ENCODE data around the gene TPM1. TPM values are rescaled to one million over a fixed set of nuclear protein-coding genes. Genes with fewer than 3 reads are reported as not detected.
"Not testable (repeated sequence)": the region's sequence is repeated elsewhere in the genome, so short reads cannot be mapped to it uniquely, and the experiment has no call there.

The TPM1 gene
- total and polyA plus RNA-seq, 7 experiments from 2014 or later, result 6.0 to 24.7 (median 12.9) TPM

DNA sequence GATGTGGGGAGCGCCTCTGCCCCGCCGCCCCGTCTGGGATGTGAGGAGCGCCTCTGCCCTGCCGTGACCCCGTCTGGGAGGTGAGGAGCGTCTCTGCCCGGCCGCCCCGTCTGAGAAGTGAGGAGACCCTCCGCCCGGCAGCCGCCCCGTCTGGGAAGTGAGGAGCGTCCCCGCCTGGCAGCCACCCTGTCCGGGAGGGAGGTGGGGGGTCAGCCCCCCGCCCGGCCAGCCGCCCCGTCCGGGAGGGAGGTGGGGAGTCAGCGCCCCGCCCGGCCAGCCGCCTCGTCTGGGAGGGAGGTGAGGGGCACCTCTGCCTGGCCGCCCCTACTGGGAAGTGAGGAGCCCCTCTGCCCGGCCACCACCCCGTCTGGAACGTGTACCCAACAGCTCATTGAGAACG is 56.4 kb downstream of the TPM1 start:
- H3K4me1 Mint-ChIP-seq; H3K27me3 Mint-ChIP-seq; H3K27ac Mint-ChIP-seq; H3K9me3 ChIP-seq (ENCODE audit: control insufficient read depth in 2 of 3, low read length in 3 of 3); H3K4me3 Mint-ChIP-seq; ATAC-seq; H3K4me1 ChIP-seq (ENCODE audit: control insufficient read depth in 2 of 2, insufficient read depth in 2 of 2, low read length in 2 of 2); H3K36me3 ChIP-seq (ENCODE audit: control insufficient read depth in 2 of 3, insufficient read depth in 3 of 3, low read length in 3 of 3); H3K36me3 Mint-ChIP-seq; DNase-seq; H3K27ac ChIP-seq (ENCODE audit: low read depth, low read length); H3K4me3 ChIP-seq (ENCODE audit: low read length); H3K27me3 ChIP-seq (ENCODE audit: control insufficient read depth in 2 of 2, insufficient read depth in 2 of 2, low read length in 2 of 2); POLR2A ChIA-PET; intact Hi-C loops (cut with micrococcal nuclease); H3K9me3 Mint-ChIP-seq; CTCF ChIA-PET: not testable (repeated sequence)

DNA sequence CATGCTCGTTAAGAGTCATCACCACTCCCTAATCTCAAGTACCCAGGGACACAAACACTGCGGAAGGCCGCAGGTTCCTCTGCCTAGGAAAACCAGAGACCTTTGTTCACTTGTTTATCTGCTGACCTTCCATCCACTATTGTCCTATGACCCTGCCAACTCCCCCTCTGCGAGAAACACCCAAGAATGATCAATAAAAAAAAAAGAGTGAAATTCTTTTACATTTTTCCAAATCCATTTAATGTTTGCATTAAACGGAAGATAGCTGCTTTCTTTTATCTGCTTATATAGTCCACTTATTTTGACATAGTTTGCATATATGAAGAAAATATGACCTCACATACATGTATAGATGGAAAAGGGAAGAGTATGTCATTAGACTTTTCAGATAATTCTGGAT is 57.0 kb downstream of the TPM1 start:
- DNase-seq; H3K4me3 Mint-ChIP-seq; ATAC-seq; H3K4me3 ChIP-seq (ENCODE audit: low read length); H3K27me3 ChIP-seq (ENCODE audit: control insufficient read depth in 2 of 2, insufficient read depth in 2 of 2, low read length in 2 of 2); H3K4me1 Mint-ChIP-seq; H3K9me3 ChIP-seq (ENCODE audit: control insufficient read depth in 2 of 3, low read length in 3 of 3); intact Hi-C loops (cut with micrococcal nuclease); H3K36me3 ChIP-seq (ENCODE audit: control insufficient read depth in 2 of 3, insufficient read depth in 3 of 3, low read length in 3 of 3); H3K36me3 Mint-ChIP-seq; H3K27ac Mint-ChIP-seq; H3K9me3 Mint-ChIP-seq; H3K27ac ChIP-seq (ENCODE audit: low read depth, low read length); H3K4me1 ChIP-seq (ENCODE audit: control insufficient read depth in 2 of 2, insufficient read depth in 2 of 2, low read length in 2 of 2): not testable (repeated sequence)
- ChIA-PET CTCF (interaction anchor here (0.7 kb wide), 1 partner anchor 65 kb away, joined by 3 read pairs; no protein-coding TSS in a partner anchor), POLR2A (interaction anchor here (0.6 kb wide), 1 partner anchor 175 kb away, joined by 3 read pairs; no protein-coding TSS in a partner anchor)
- H3K27me3 Mint-ChIP-seq, result peaks cover 0 to 11% (median 0%) of the 10 kb centered on the region in 5 donors

DNA sequence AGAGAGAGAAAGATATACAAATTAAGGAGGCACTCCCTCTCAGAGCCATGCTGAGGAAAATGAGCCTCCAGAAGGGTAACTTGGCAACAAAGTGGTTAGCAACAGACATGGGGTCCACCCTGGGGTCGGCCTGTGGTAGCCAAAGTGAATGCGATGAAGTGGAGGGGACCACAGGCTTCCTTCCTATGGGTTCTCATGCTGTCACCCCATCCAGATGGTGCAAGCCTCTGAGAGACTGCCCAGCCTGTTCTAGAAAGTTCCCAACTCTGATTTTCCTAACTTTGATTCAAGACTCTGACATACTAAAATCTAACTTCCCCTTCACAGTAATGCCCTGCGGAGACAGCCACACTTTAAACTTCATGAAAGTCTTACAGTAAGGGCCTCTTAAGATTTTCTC is 60.9 kb downstream of the TPM1 start:
- Histone ChIP-seq H3K27me3 (ENCODE audit: control insufficient read depth in 2 of 2, insufficient read depth in 2 of 2, low read length in 2 of 2) (no peaks in the 10 kb centered on the region), H3K9me3 (ENCODE audit: control insufficient read depth in 2 of 3, low read length in 3 of 3) (no peaks in the 10 kb centered on the region), H3K27ac (ENCODE audit: low read depth, low read length) (no peak overlapping the region), H3K36me3 (ENCODE audit: control insufficient read depth in 2 of 3, insufficient read depth in 3 of 3, low read length in 3 of 3) (no peaks in the 10 kb centered on the region), H3K4me1 (ENCODE audit: control insufficient read depth in 2 of 2, insufficient read depth in 2 of 2, low read length in 2 of 2) (no peaks in the 10 kb centered on the region), H3K4me3 (ENCODE audit: low read length) (no peak overlapping the region)
- intact Hi-C loops (cut with micrococcal nuclease), result no loop called here
- ChIA-PET POLR2A (no interaction called here), CTCF (no interaction called here)
- DNase-seq (no peak), ATAC-seq (no peak)
- no peaks in the 10 kb centered on the region for H3K36me3 Mint-ChIP-seq
- no peak overlapping the region for H3K4me3 Mint-ChIP-seq
- H3K27ac Mint-ChIP-seq, result no peak overlapping the region
- peaks cover 4 to 15% (median 5%) of the 10 kb centered on the region in 5 donors for H3K27me3 Mint-ChIP-seq
- H3K9me3 Mint-ChIP-seq, result peaks cover 0 to 4% (median 0%) of the 10 kb centered on the region in 11 donors
- H3K4me1 Mint-ChIP-seq, result peaks cover 0 to 2% (median 0%) of the 10 kb centered on the region in 7 donors

DNA sequence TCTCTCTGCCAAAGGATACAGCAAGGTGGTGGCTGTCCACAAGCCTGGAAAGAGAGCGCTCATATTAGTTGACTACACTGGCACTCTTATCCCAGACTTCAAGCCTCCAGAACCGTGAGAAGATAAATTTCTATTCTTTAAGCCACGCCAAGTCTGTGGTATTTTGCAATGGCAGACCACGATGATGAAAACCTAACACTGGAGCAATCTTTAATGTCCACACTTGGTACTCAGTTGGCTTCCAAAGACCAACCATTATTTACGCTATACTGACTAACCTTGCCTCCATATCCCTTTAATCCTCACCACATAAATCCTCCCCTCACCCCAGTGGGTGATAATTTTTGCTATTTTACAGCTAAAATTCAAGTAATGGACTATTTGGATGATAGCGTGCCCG is 62.2 kb downstream of the TPM1 start:
- Mint-ChIP-seq H3K4me1 (peaks cover 0 to 2% (median 0%) of the 10 kb centered on the region in 7 donors), H3K27ac (no peak overlapping the region), H3K36me3 (no peaks in the 10 kb centered on the region), H3K9me3 (peaks cover 0 to 3% (median 0%) of the 10 kb centered on the region in 11 donors), H3K27me3 (peaks cover 4 to 25% (median 5%) of the 10 kb centered on the region in 5 donors), H3K4me3 (no peak overlapping the region)
- H3K36me3 ChIP-seq (ENCODE audit: control insufficient read depth in 2 of 3, insufficient read depth in 3 of 3, low read length in 3 of 3), result no peaks in the 10 kb centered on the region
- ChIA-PET CTCF (no interaction called here), POLR2A (no interaction called here)
- ATAC-seq (no peak), DNase-seq (no peak)
- no peak overlapping the region for H3K27ac ChIP-seq (ENCODE audit: low read depth, low read length)
- H3K27me3 ChIP-seq (ENCODE audit: control insufficient read depth in 2 of 2, insufficient read depth in 2 of 2, low read length in 2 of 2), result no peaks in the 10 kb centered on the region
- H3K4me3 ChIP-seq (ENCODE audit: low read length), result no peak overlapping the region
- no peaks in the 10 kb centered on the region for H3K4me1 ChIP-seq (ENCODE audit: control insufficient read depth in 2 of 2, insufficient read depth in 2 of 2, low read length in 2 of 2)
- intact Hi-C loops (cut with micrococcal nuclease), result no loop called here
- H3K9me3 ChIP-seq (ENCODE audit: control insufficient read depth in 2 of 3, low read length in 3 of 3), result no peaks in the 10 kb centered on the region

DNA sequence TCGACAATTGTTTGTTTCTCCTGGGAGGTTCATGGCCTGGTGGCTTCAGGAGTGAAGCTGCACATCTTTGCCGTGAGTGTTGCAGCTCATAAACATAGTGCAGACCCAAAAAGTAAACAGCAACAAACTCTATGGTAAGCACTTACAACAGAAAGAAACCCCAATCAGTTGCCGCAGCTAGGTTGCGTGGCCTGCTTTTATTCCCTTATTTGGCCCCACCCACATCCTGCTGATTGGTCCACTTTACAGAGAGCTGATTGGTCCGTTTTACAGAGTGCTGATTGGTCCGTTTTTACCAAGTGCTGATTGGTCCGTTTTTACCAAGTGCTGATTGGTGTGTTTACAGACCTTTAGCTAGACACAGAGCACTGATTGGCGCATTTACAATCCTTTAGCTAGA is 62.8 kb downstream of the TPM1 start:
- POLR2A ChIA-PET; H3K9me3 Mint-ChIP-seq; DNase-seq; CTCF ChIA-PET; H3K36me3 ChIP-seq (ENCODE audit: control insufficient read depth in 2 of 3, insufficient read depth in 3 of 3, low read length in 3 of 3); H3K9me3 ChIP-seq (ENCODE audit: control insufficient read depth in 2 of 3, low read length in 3 of 3); H3K27ac Mint-ChIP-seq; H3K36me3 Mint-ChIP-seq; H3K27me3 ChIP-seq (ENCODE audit: control insufficient read depth in 2 of 2, insufficient read depth in 2 of 2, low read length in 2 of 2); H3K4me3 Mint-ChIP-seq; ATAC-seq; H3K4me1 Mint-ChIP-seq; intact Hi-C loops (cut with micrococcal nuclease); H3K4me3 ChIP-seq (ENCODE audit: low read length); H3K27ac ChIP-seq (ENCODE audit: low read depth, low read length); H3K4me1 ChIP-seq (ENCODE audit: control insufficient read depth in 2 of 2, insufficient read depth in 2 of 2, low read length in 2 of 2): not testable (repeated sequence)
- H3K27me3 Mint-ChIP-seq, result peaks cover 4 to 27% (median 5%) of the 10 kb centered on the region in 5 donors

DNA sequence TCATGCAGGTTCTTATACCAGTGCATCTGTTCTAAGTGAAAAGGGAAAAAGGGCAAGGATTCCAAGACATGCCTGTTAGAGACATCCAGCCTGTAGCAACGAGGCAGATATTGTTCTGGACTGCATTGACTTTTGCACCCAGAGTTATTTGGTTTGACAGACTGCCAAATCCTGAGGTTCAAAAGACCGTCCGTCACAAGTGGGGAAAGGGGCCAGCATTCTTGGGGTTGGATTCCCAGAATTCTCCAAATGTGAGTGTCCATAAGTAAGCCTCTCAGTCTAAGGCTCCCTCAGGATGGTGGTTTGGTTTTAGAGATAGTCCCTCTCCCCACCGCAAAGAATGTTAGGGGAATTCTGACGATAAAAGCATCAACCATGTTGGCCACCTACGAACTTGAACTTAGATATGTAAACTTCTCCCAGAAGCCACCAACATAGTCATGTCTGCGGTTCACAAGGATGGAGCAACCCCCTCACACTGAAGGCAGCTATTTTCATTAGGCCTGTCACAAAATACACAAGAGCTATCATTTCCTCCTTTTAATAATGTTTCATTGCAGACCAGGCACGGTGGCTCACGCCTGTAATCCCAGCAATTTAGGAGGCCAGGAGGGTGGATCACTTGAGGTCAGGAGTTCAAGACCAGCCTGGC is 65.5 kb downstream of the TPM1 start:
- peaks cover 0 to 3% (median 0%) of the 10 kb centered on the region in 11 donors for H3K9me3 Mint-ChIP-seq
- H3K27ac Mint-ChIP-seq, result no peak overlapping the region
- H3K4me1 Mint-ChIP-seq, result peaks cover 0 to 2% (median 0%) of the 10 kb centered on the region in 7 donors
- Histone ChIP-seq H3K4me1 (ENCODE audit: control insufficient read depth in 2 of 2, insufficient read depth in 2 of 2, low read length in 2 of 2) (no peaks in the 10 kb centered on the region), H3K27ac (ENCODE audit: low read depth, low read length) (no peak overlapping the region), H3K36me3 (ENCODE audit: control insufficient read depth in 2 of 3, insufficient read depth in 3 of 3, low read length in 3 of 3) (no peaks in the 10 kb centered on the region), H3K9me3 (ENCODE audit: control insufficient read depth in 2 of 3, low read length in 3 of 3) (no peaks in the 10 kb centered on the region), H3K4me3 (ENCODE audit: low read length) (no peak overlapping the region), H3K27me3 (ENCODE audit: control insufficient read depth in 2 of 2, insufficient read depth in 2 of 2, low read length in 2 of 2) (no peaks in the 10 kb centered on the region)
- H3K4me3 Mint-ChIP-seq, result no peak overlapping the region
- H3K36me3 Mint-ChIP-seq, result no peaks in the 10 kb centered on the region
- DNase-seq (no peak), ATAC-seq (no peak)
- CTCF ChIA-PET, result no interaction called here
- peaks cover 4 to 34% (median 5%) of the 10 kb centered on the region in 5 donors for H3K27me3 Mint-ChIP-seq
- intact Hi-C loops (cut with micrococcal nuclease), result no loop called here
- POLR2A ChIA-PET, result no interaction called here

DNA sequence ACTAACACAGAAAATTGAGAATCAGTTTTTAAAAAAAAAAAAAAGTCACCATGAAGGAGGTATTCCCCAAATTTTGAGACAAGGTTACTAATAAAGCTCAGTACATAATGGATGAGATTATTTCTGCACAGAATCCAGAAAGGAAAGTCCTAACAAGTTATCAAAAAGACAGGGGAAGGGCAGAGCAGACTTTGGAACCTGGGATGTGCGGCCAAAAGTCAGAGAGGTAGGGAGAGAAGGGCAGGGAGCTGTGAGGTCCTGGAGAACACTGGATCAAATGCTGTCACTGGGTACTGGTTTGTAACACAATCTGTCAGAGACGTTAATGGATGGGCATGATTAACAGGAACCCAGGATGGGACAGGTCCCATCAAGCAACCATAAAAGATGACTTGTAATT is 67.0 kb downstream of the TPM1 start:
- peaks cover 0 to 3% (median 0%) of the 10 kb centered on the region in 11 donors for H3K9me3 Mint-ChIP-seq
- peaks cover 4 to 23% (median 5%) of the 10 kb centered on the region in 5 donors for H3K27me3 Mint-ChIP-seq
- H3K36me3 Mint-ChIP-seq, result no peaks in the 10 kb centered on the region
- intact Hi-C loops (cut with micrococcal nuclease), result no loop called here
- Histone ChIP-seq H3K36me3 (ENCODE audit: control insufficient read depth in 2 of 3, insufficient read depth in 3 of 3, low read length in 3 of 3) (no peaks in the 10 kb centered on the region), H3K4me3 (ENCODE audit: low read length) (no peak overlapping the region), H3K9me3 (ENCODE audit: control insufficient read depth in 2 of 3, low read length in 3 of 3) (no peaks in the 10 kb centered on the region), H3K27ac (ENCODE audit: low read depth, low read length) (no peak overlapping the region), H3K27me3 (ENCODE audit: control insufficient read depth in 2 of 2, insufficient read depth in 2 of 2, low read length in 2 of 2) (no peaks in the 10 kb centered on the region), H3K4me1 (ENCODE audit: control insufficient read depth in 2 of 2, insufficient read depth in 2 of 2, low read length in 2 of 2) (no peaks in the 10 kb centered on the region)
- ChIA-PET POLR2A (no interaction called here), CTCF (no interaction called here)
- no peak overlapping the region for H3K4me3 Mint-ChIP-seq
- ATAC-seq (no peak), DNase-seq (no peak)
- H3K4me1 Mint-ChIP-seq, result peaks cover 0 to 2% (median 0%) of the 10 kb centered on the region in 7 donors
- no peak overlapping the region for H3K27ac Mint-ChIP-seq

All from naive thymus-derived CD4-positive, alpha-beta T cell (primary cell).